ENCODE data around the gene PACC1.

DNA sequence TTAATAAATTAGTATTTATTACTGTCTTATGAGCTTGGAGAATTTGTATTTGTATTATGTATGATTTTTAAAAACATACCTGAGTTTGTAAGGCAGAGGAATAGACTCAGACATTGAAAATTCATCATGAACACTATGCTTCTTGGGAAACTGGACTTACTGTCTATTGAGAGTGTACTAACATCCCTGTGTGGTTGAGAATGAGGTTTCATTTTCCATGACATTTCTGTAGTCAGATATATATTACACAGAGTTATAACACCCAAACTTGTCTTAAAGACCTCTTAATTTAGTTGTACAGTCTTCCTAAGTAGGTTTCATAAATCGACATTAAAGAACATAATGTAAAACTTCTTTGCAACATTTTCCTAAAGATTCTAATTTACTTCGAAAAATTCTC is 99.5 kb downstream of the PACC1 start:
- TF ChIP-seq CTCF (IDR thresholded peaks at IDR 0.05): no peak
- no peak for TF ChIP-seq POLR2A (IDR thresholded peaks at IDR 0.05)

Data from upper lobe of left lung (tissue), 4 donors.